ENCODE results near the gene MIS18A. TPM values are rescaled to one million over a fixed set of nuclear protein-coding genes. Genes with fewer than 3 reads are reported as not detected.

The MIS18A gene, protein sequence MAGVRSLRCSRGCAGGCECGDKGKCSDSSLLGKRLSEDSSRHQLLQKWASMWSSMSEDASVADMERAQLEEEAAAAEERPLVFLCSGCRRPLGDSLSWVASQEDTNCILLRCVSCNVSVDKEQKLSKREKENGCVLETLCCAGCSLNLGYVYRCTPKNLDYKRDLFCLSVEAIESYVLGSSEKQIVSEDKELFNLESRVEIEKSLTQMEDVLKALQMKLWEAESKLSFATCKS
- total RNA-seq (2021) (17.5 and 18.8 TPM in 2 replicates), Bru-seq, nascent RNA (percentile 55 among the genes with signal in this experiment), BruChase-seq, experiment 1, labeled RNA remaining after a 2-hour chase (percentile 62 among the genes with signal in this experiment), BruChase-seq, experiment 2, labeled RNA remaining after a 6-hour chase (percentile 78 among the genes with signal in this experiment)
- long read RNA-seq, transcript MIS18A-201 (5 exons, 1,575 nt): major isoform, 40 of 40 reads
- long read RNA-seq, partial matches to known transcripts: 0 of 40 reads
- long read RNA-seq, other reads (novel, unspliced or antisense): 0 of 40 reads

DNA sequence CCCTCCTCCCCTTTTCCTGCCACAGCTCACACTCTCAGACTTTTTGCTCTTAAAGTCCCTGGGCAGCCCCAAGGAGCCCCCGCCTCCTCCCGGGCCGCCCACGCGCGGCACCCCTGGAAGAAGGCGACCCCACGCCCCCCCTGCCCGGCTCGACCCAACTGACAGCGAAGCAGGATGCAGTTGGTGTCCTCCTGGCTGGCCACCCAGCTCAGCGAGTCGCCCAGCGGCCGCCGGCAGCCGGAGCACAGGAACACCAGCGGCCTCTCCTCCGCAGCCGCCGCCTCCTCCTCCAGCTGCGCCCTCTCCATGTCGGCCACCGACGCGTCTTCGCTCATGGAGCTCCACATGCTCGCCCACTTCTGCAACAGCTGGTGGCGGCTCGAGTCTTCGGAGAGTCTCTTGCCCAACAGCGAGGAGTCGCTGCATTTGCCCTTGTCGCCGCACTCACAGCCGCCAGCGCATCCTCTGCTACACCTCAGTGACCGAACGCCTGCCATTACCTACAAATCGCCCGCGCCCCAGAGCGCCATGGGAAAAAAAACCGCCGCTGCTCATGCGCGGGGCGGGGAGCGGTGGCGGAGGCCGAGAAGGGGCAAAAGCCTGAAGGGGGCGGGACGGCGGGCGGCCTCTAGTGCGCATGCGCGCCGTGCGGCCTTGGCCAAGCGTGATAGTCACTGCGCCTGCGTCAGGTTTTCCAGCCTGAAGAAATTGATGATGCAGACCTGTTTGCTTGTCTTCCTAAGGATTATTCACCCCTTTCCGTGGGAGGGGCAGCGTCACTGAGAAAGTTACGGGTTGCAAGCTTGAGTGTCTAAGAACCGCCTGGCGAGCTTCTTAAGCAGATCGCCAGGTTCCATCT lies at the start of gene MIS18A:
Gene MIS18A (minus strand): TSS at position 532 of the 859 bp plus-strand sequence. CDS start 35 bp downstream, at position 497.
- DNase-seq: peak; percentile 86 to 93
- Histone ChIP-seq H3K79me2 (ENCODE audit: low read depth) (peaks cover 12% of the 10 kb centered on the region), H3K27me3 (ENCODE audit: insufficient read depth, low read depth) (no peaks in the 10 kb centered on the region), H3F3A (ENCODE audit: insufficient read depth, low read depth) (no peaks in the 10 kb centered on the region), H4K20me1 (ENCODE audit: insufficient read depth) (no peaks in the 10 kb centered on the region), H2AFZ (peak within 1 kb of the TSS; percentile 80), H3K9me2 (ENCODE audit: insufficient read depth) (no peaks in the 10 kb centered on the region), H3K9me3 (ENCODE audit: insufficient read depth, low read depth) (no peaks in the 10 kb centered on the region), H3K4me3 (peak within 1 kb of the TSS; percentile 67), H3K4me2 (peak within 1 kb of the TSS; percentile 95), H3K36me3 (ENCODE audit: low read depth) (no peaks in the 10 kb centered on the region), H3K27ac (no peak within 1 kb of the TSS), H3K4me1 (replicated peaks; ENCODE audit: insufficient read depth) (peaks cover 9% of the 10 kb centered on the region)
- CTCF ChIA-PET: no interaction called here
- no peak for TF ChIP-seq CTCF (conservative IDR thresholded peaks at IDR 0.05)
- TF ChIP-seq EZH2 (IDR thresholded peaks at IDR 0.05; ENCODE audit: low read depth): no peak
- POLR2A ChIA-PET (ENCODE audit: unreplicated experiment): no interaction called here
- no TSS peak for BruUV-seq (replicated peaks)
- intact Hi-C loops (cut with micrococcal nuclease; ENCODE audit: unreplicated experiment): loop anchor here (5.0 kb wide), 1 partner anchor 324 kb away; no protein-coding TSS in a partner anchor

GRCh38 chr21:32328595-32328994 lies 49.7 kb upstream of the MIS18A start:
- no peak overlapping the region for H3K4me2 ChIP-seq
- H3K36me3 ChIP-seq (ENCODE audit: low read depth): no peaks in the 10 kb centered on the region
- no peaks in the 10 kb centered on the region for H3K79me2 ChIP-seq (ENCODE audit: low read depth)
- H3K9me3 ChIP-seq (ENCODE audit: insufficient read depth, low read depth): no peaks in the 10 kb centered on the region
- no peaks in the 10 kb centered on the region for H3K4me1 ChIP-seq (replicated peaks; ENCODE audit: insufficient read depth)
- H3F3A ChIP-seq (ENCODE audit: insufficient read depth, low read depth): no peaks in the 10 kb centered on the region; the same call in 1 of the 2 replicates
- 0 out of 2 replicates have a peak, but pooled peaks cover 3% of the 10 kb centered on the region for H4K20me1 ChIP-seq (ENCODE audit: insufficient read depth)
- CTCF ChIA-PET: no interaction called here
- POLR2A ChIA-PET (ENCODE audit: unreplicated experiment): no interaction called here
- intact Hi-C loops (cut with micrococcal nuclease; ENCODE audit: unreplicated experiment): no loop called here
- H2AFZ ChIP-seq: no peak overlapping the region
- no peak for TF ChIP-seq CTCF (conservative IDR thresholded peaks at IDR 0.05)
- TF ChIP-seq EZH2 (IDR thresholded peaks at IDR 0.05; ENCODE audit: low read depth): no peak
- H3K27me3 ChIP-seq (ENCODE audit: insufficient read depth, low read depth): no peaks in the 10 kb centered on the region
- H3K27ac ChIP-seq: no peak overlapping the region
- no peaks in the 10 kb centered on the region for H3K9me2 ChIP-seq (ENCODE audit: insufficient read depth)
- DNase-seq: no peak
- BruUV-seq (replicated peaks): no TSS peak
- H3K4me3 ChIP-seq: no peak overlapping the region

DNA sequence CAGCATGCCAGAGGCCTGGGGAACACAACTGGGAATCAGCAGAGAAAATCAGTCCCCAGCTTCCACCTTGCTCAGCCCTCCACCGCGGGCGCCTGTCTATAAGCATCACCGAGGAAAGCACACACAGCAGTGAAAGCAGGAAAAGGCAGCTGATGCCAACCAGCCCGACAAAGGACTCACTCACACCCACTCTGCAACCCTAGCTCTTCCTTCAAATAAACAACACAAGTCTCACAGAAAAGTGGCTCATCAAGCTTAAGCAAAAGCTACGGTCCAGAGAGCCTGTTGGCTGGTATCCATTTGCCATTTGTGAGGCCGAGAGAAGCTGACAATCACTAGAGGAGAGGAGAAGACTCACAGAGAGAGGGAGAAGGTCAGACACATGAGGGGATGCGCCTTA lies 46.9 kb upstream of the MIS18A start:
- no peak for TF ChIP-seq CTCF (conservative IDR thresholded peaks at IDR 0.05)
- Histone ChIP-seq H3K9me2 (ENCODE audit: insufficient read depth) (no peaks in the 10 kb centered on the region), H2AFZ (no peak overlapping the region), H3K4me1 (replicated peaks; ENCODE audit: insufficient read depth) (no peaks in the 10 kb centered on the region), H3F3A (ENCODE audit: insufficient read depth, low read depth) (no peaks in the 10 kb centered on the region), H3K27ac (no peak overlapping the region), H3K9me3 (ENCODE audit: insufficient read depth, low read depth) (no peaks in the 10 kb centered on the region), H3K27me3 (ENCODE audit: insufficient read depth, low read depth) (no peaks in the 10 kb centered on the region), H3K4me3 (no peak overlapping the region), H3K4me2 (no peak overlapping the region), H4K20me1 (ENCODE audit: insufficient read depth) (no peaks in the 10 kb centered on the region), H3K79me2 (ENCODE audit: low read depth) (no peaks in the 10 kb centered on the region), H3K36me3 (ENCODE audit: low read depth) (peaks cover 5% of the 10 kb centered on the region; the same call in 1 of the 2 replicates)
- no TSS peak for BruUV-seq (replicated peaks)
- DNase-seq: no peak
- intact Hi-C loops (cut with micrococcal nuclease; ENCODE audit: unreplicated experiment): no loop called here
- ChIA-PET POLR2A (ENCODE audit: unreplicated experiment) (no interaction called here), CTCF (no interaction called here)
